ENCODE measurements around the gene ZNF433.

DNA sequence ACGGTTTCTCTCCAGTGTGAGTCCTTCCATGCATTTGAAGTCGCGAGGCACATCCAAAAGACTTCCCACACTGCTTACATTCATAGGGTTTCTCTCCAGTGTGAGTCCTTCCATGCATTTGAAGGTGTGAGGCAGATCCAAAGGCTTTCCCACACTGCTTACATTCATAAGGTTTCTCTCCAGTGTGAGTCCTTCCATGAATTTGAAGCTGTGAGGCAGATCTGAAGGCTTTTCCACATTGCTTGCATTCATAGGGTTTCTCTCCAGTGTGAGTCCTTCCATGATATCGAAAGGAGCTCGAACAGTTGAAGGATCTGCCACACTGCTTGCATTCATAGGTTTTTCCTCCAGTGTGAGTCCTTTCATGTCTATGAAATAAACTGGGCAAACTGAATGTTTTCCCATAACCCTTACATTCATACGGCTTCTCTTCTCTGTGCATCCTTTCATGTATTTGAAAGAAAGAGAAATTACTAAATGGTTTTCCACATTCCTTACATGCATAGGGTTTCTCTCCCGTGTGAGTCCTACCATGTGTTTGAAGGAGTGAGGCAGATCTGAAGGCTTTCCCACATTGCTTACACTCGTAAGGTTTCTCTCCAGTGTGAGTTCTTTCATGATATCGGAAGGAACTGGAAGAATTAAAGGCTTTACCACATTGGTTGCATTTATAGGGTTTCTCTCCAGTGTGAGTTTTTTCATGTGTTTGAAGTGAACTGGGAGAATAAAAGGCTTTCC lies 20.3 kb downstream of the ZNF433 start:
- TF ChIP-seq EZH2 (IDR thresholded peaks at IDR 0.05; ENCODE audit: insufficient read depth, poor library complexity, severe bottlenecking) (no peak), EZH2phosphoT487 (IDR thresholded peaks at IDR 0.05; ENCODE audit: insufficient read depth, low read depth) (no peak)
